GM12878 (cell line): Measurements from ENCODE around the gene PAIP1. TPM values are rescaled to one million over a fixed set of nuclear protein-coding genes. Genes with fewer than 3 reads are reported as not detected.

ENCODE experiments used
- ATAC-seq: fragments of 200-7000 bp; cut with Tn5 transposase; 3 replicates; pipeline ENCODE4 v1.9.1; 2020; ENCODE audit warnings: mild to moderate bottlenecking, moderate library complexity
- BruUV-seq: library from RNA; stranded (reverse); fragments of 400-500 nt; replicated peaks from 2 replicates; lab custom pipeline; 2021; lab: Mats Ljungman, UMichigan
- CTCF ChIA-PET: fragments of 300-600 bp; sonication (Branson Sonifier 250); formaldehyde crosslinking; extraction: SDS; loops from one replicate; lab custom pipeline; 2021; ENCODE audit warnings: inconsistent platforms; lab: Yijun Ruan, JAX
- POLR2A ChIA-PET: fragments of 350-600 bp; formaldehyde crosslinking; extraction: SDS; loops from one replicate; lab custom pipeline; 2021; ENCODE audit warnings: inconsistent platforms; lab: Charles Lee
- RAD21 ChIA-PET: fragments of 300-600 bp; sonication (Branson Sonifier 250); formaldehyde crosslinking; loops from one replicate; lab custom pipeline; 2023; ENCODE audit warnings: antibody characterized with exemption; ENCODE audit not compliant: unreplicated experiment; lab: Charles Lee
- SMC1A ChIA-PET: fragments of 300-600 bp; sonication (Branson Sonifier 250); formaldehyde crosslinking; loops from one replicate; lab custom pipeline; 2023; ENCODE audit not compliant: unreplicated experiment, uncharacterized antibody; lab: Charles Lee
- DNase-seq: peaks from one replicate; pipeline ENCODE4 v3.0.0-alpha.2; 2011; ENCODE audit warnings: low read depth, low spot score
- FAIRE-seq: peaks from 3 replicates; lab custom pipeline; 2011; peaks lifted over from hg19 to GRCh38; lab: Jason Lieb, UNC
- H2AFZ ChIP-seq: 2 replicates; pipeline ENCODE4 v1.6.0; 2011; ENCODE audit warnings: low read depth, low read length, control low read depth; ENCODE audit not compliant: control insufficient read depth
- H3K27ac ChIP-seq: 2 replicates; pipeline ENCODE4 v1.5.1; 2011; ENCODE audit warnings: control low read depth; ENCODE audit not compliant: control insufficient read depth, insufficient read depth
- H3K27me3 ChIP-seq, 2 experiments: replicated peaks in 1 of 2; 2 replicates each; pipeline versions ENCODE4 v1.6.0 to v1.6.1; 2011; ENCODE audit warnings: low read length in 1 of 2; ENCODE audit not compliant: control insufficient read depth in 2 of 2, insufficient read depth in 2 of 2
- H3K36me3 ChIP-seq, 2 experiments: 2 replicates each; pipeline ENCODE4 v1.5.1; 2011; ENCODE audit warnings: low read length in 1 of 2; ENCODE audit not compliant: control insufficient read depth in 2 of 2, insufficient read depth in 2 of 2
- H3K4me1 ChIP-seq: 2 replicates; pipeline ENCODE4 v1.6.1; 2011; ENCODE audit warnings: mild to moderate bottlenecking, low read length, moderate library complexity, mixed read lengths; ENCODE audit not compliant: control insufficient read depth, insufficient read depth
- H3K4me2 ChIP-seq: 2 replicates; pipeline ENCODE4 v1.6.0; 2011; ENCODE audit warnings: control low read depth; ENCODE audit not compliant: control insufficient read depth, insufficient read depth
- H3K4me3 ChIP-seq: fragments of 200-600 bp; sonication (generic); 2 replicates; pipeline ENCODE4 v1.5.1; 2016
- H3K79me2 ChIP-seq: 2 replicates; pipeline ENCODE4 v1.6.0; 2011; ENCODE audit warnings: low read length; ENCODE audit not compliant: control insufficient read depth, insufficient read depth
- H3K9ac ChIP-seq: 2 replicates; pipeline ENCODE4 v1.8.0; 2011; ENCODE audit warnings: low read length, control low read depth, mixed read lengths; ENCODE audit not compliant: control insufficient read depth, insufficient read depth
- H3K9me3 ChIP-seq: replicated peaks from 3 replicates; pipeline ENCODE4 v1.5.1; 2011; ENCODE audit warnings: mild to moderate bottlenecking, low read length; ENCODE audit not compliant: control insufficient read depth, insufficient read depth
- H4K20me1 ChIP-seq: 2 replicates; pipeline ENCODE4 v1.6.0; 2011; ENCODE audit not compliant: control insufficient read depth, insufficient read depth
- ASH2L ChIP-seq: fragments of 300-600, 200-600 bp; sonication (generic); IDR thresholded peaks from 2 replicates; pipeline ENCODE4 v1.6.1; 2017; ENCODE audit warnings: low read depth, mild to moderate bottlenecking, borderline replicate concordance
- BHLHE40 ChIP-seq, 2 experiments: fragments of 450-650 bp in 1 of 2; IDR thresholded peaks; 2 replicates each; pipeline ENCODE4 v1.6.1; 2011 to 2017; ENCODE audit warnings: low read depth in 2 of 2, borderline replicate concordance in 1 of 2, improper control_type of control experiment in 1 of 2, low read length in 1 of 2, mild to moderate bottlenecking in 1 of 2
- CEBPB ChIP-seq, 2 experiments: fragments of 150-350 bp in 1 of 2; IDR thresholded peaks; 2 replicates each; pipeline ENCODE4 v1.6.1; 2012 to 2014; ENCODE audit warnings: low read depth in 2 of 2, low read length in 2 of 2, borderline replicate concordance in 1 of 2, inconsistent platforms in 1 of 2
- ESRRA ChIP-seq: IDR thresholded peaks from 2 replicates; pipeline ENCODE4 v1.6.1; 2012; ENCODE audit warnings: mild to moderate bottlenecking, low read length, improper control_type of control experiment
- EZH2 ChIP-seq: IDR thresholded peaks from 2 replicates; pipeline ENCODE4 v1.6.1; 2012; ENCODE audit warnings: low read depth, mild to moderate bottlenecking, control low read depth, inconsistent platforms, low read length, borderline replicate concordance; ENCODE audit not compliant: control insufficient read depth
- HDAC2 ChIP-seq: fragments of 200-600 bp; sonication (generic); IDR thresholded peaks from 2 replicates; pipeline ENCODE4 v1.6.1; 2017
- NBN ChIP-seq: fragments of 450-650 bp; IDR thresholded peaks from 2 replicates; pipeline ENCODE4 v1.6.1; 2016
- RCOR1 ChIP-seq: conservative IDR thresholded peaks from 2 replicates; pipeline ENCODE4 v1.6.1; 2012; ENCODE audit warnings: low read depth, low read length, improper control_type of control experiment
- SMAD1 ChIP-seq: fragments of 450-650 bp; IDR thresholded peaks from 2 replicates; pipeline ENCODE4 v1.6.1; 2018; ENCODE audit warnings: mild to moderate bottlenecking, low read depth; ENCODE audit not compliant: partially characterized antibody
- SUZ12 ChIP-seq: fragments of 200-600 bp; sonication (generic); IDR thresholded peaks from one replicate; pipeline ENCODE4 v1.6.1; 2018; ENCODE audit warnings: antibody characterized with exemption, mild to moderate bottlenecking; ENCODE audit not compliant: unreplicated experiment
- YBX1 ChIP-seq: fragments of 450-650 bp; IDR thresholded peaks from 2 replicates; pipeline ENCODE4 v1.6.1; 2016; ENCODE audit warnings: antibody characterized with exemption
- in situ Hi-C: fragments of 300-500 bp; cut with MboI; formaldehyde crosslinking; loops from 9 replicates; pipeline ENCODE4 v1.14.3; 2018; ENCODE audit warnings: mixed read lengths
- intact Hi-C: fragments of 100-400 bp; cut with micrococcal nuclease; formaldehyde crosslinking; loops from one replicate; pipeline ENCODE4 v1.14.2; 2022; ENCODE audit not compliant: unreplicated experiment
- polyA plus RNA-seq, 11 experiments: library from polyadenylated mRNA; depleted of rRNA in 4 of 11; unstranded in 6 of 11; stranded (reverse) in 5 of 11; fragments of >200 nt; fragmentation: Nextera tagmentation in 4 of 11; fragmentation: Illumina TruSeq in 1 of 11; extraction: Ambion mirVana in 4 of 11; extraction: Trizol in 1 of 11; gene quantifications; 1 replicate in 1 of 11; 2 replicates in 10 of 11; pipeline versions ENCODE4 v1.2.1 to v1.2.3, GENCODE V29; 2011 to 2016; ENCODE audit warnings: inconsistent platforms in 2 of 11, missing spikeins in 2 of 11, low read depth in 1 of 11
- total RNA-seq, 4 experiments: library from RNA; depleted of rRNA in 3 of 4; stranded (reverse); fragments of >200 nt in 3 of 4; fragmentation: Illumina TruSeq in 1 of 4; extraction: Trizol in 1 of 4; gene quantifications; 2 replicates each; pipeline versions ENCODE4 v1.2.1 to v1.2.3, GENCODE V29; 2013 to 2021
- TF ChIP-seq, protein P1 (sequence below), 3 experiments: IDR thresholded peaks in 2 of 3; conservative IDR thresholded peaks in 1 of 3; 2 replicates each; pipeline ENCODE4 v1.5.1; 2011; ENCODE audit warnings: low read depth in 3 of 3, low read length in 3 of 3, mild to moderate bottlenecking in 3 of 3, control low read depth in 2 of 3, moderate library complexity in 2 of 3, inconsistent platforms in 1 of 3, mixed read lengths in 1 of 3; ENCODE audit not compliant: control insufficient read depth in 2 of 3, insufficient read depth in 1 of 3; ENCODE audit errors: extremely low read depth in 1 of 3
- TF ChIP-seq, protein P2 (sequence below): fragments of 450-650 bp; IDR thresholded peaks from 2 replicates; pipeline ENCODE4 v1.6.1; 2017; ENCODE audit warnings: mild to moderate bottlenecking
- TF ChIP-seq, protein P3 (sequence below): IDR thresholded peaks from 2 replicates; pipeline ENCODE4 v1.6.1; 2011; ENCODE audit warnings: low read depth, low read length, improper control_type of control experiment, borderline replicate concordance

The PAIP1 gene
- total and polyA plus RNA-seq, 10 of the 15 experiments (the other 5 are each of a cell fraction or from before 2014, with no cell fraction given): 37.4 to 90.9 (median 57.0) TPM

- ATAC-seq: no peak
- in situ Hi-C loops: no loop called here
- CTCF ChIA-PET: interaction anchor here (1.3 kb wide), 1 partner anchor 10 kb away, joined by 5 read pairs; no protein-coding TSS in a partner anchor
These were observed 33.8 kb upstream of the PAIP1 start for GRCh38 chr5:43590700-43591099.

More at GRCh38 chr5:43590700-43591099, 33.8 kb upstream of the PAIP1 start:
- Histone ChIP-seq H4K20me1 (no peaks in the 10 kb centered on the region), H2AFZ (no peak overlapping the region), H3K27me3 (no peaks in the 10 kb centered on the region), H3K36me3 (no peaks in the 10 kb centered on the region; a peak in 1 of 4 replicates), H3K79me2 (no peaks in the 10 kb centered on the region), H3K27ac (no peak overlapping the region), H3K9me3 (no peaks in the 10 kb centered on the region), H3K4me2 (no peak overlapping the region), H3K4me1 (peaks cover 6% of the 10 kb centered on the region; the same call in 1 of the 2 replicates), H3K9ac (no peak overlapping the region), H3K4me3 (no peak overlapping the region)
- BruUV-seq: no TSS peak
- intact Hi-C loops: no loop called here
- SMC1A ChIA-PET: interaction anchor here (1.1 to 2.0 kb wide), 2 partner anchors 9 to 78 kb away, joined by 3 to 9 read pairs; no protein-coding TSS in a partner anchor
- TF ChIP-seq CEBPB (IDR thresholded peaks at IDR 0.05; ENCODE audit: borderline replicate concordance in 1 of 2, low read depth in 2 of 2, low read length in 2 of 2) (no peak), SUZ12 (no peak), EZH2 (no peak), ASH2L (no peak), NBN (no peak), HDAC2 (no peak), ESRRA (no peak), RCOR1 (no peak), SMAD1 (no peak), YBX1 (no peak), BHLHE40 (IDR thresholded peaks at IDR 0.05; ENCODE audit: borderline replicate concordance in 1 of 2, low read depth in 2 of 2, low read length in 1 of 2) (no peak)
- TF ChIP-seq, protein P1, sequence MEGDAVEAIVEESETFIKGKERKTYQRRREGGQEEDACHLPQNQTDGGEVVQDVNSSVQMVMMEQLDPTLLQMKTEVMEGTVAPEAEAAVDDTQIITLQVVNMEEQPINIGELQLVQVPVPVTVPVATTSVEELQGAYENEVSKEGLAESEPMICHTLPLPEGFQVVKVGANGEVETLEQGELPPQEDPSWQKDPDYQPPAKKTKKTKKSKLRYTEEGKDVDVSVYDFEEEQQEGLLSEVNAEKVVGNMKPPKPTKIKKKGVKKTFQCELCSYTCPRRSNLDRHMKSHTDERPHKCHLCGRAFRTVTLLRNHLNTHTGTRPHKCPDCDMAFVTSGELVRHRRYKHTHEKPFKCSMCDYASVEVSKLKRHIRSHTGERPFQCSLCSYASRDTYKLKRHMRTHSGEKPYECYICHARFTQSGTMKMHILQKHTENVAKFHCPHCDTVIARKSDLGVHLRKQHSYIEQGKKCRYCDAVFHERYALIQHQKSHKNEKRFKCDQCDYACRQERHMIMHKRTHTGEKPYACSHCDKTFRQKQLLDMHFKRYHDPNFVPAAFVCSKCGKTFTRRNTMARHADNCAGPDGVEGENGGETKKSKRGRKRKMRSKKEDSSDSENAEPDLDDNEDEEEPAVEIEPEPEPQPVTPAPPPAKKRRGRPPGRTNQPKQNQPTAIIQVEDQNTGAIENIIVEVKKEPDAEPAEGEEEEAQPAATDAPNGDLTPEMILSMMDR (IDR thresholded peaks at IDR 0.05 in 2 of 3, conservative IDR thresholded peaks at IDR 0.05 in 1 of 3; ENCODE audit: control insufficient read depth in 2 of 3, extremely low read depth in 1 of 3, insufficient read depth in 1 of 3, low read depth in 3 of 3, low read length in 3 of 3): no peak
- TF ChIP-seq, protein P2, sequence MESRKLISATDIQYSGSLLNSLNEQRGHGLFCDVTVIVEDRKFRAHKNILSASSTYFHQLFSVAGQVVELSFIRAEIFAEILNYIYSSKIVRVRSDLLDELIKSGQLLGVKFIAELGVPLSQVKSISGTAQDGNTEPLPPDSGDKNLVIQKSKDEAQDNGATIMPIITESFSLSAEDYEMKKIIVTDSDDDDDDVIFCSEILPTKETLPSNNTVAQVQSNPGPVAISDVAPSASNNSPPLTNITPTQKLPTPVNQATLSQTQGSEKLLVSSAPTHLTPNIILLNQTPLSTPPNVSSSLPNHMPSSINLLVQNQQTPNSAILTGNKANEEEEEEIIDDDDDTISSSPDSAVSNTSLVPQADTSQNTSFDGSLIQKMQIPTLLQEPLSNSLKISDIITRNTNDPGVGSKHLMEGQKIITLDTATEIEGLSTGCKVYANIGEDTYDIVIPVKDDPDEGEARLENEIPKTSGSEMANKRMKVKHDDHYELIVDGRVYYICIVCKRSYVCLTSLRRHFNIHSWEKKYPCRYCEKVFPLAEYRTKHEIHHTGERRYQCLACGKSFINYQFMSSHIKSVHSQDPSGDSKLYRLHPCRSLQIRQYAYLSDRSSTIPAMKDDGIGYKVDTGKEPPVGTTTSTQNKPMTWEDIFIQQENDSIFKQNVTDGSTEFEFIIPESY: no peak
- TF ChIP-seq, protein P3, sequence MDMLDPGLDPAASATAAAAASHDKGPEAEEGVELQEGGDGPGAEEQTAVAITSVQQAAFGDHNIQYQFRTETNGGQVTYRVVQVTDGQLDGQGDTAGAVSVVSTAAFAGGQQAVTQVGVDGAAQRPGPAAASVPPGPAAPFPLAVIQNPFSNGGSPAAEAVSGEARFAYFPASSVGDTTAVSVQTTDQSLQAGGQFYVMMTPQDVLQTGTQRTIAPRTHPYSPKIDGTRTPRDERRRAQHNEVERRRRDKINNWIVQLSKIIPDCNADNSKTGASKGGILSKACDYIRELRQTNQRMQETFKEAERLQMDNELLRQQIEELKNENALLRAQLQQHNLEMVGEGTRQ: no peak
- FAIRE-seq: no peak
- RAD21 ChIA-PET: no interaction called here
- POLR2A ChIA-PET: interaction anchor here (1.3 kb wide), 2 partner anchors 10 to 12 kb away, joined by 4 to 7 read pairs; no protein-coding TSS in a partner anchor
- DNase-seq: no peak
